ENCODE measurements around the gene SLX9.

GRCh38 chr21:44948426-44949120, 8.7 kb downstream of the SLX9 start:
- TF ChIP-seq CTCF (IDR thresholded peaks at IDR 0.05) (no peak), POLR2A (IDR thresholded peaks at IDR 0.05) (no peak), EP300 (IDR thresholded peaks at IDR 0.05) (no peak), POLR2AphosphoS5 (IDR thresholded peaks at IDR 0.05) (no peak)

Data from sigmoid colon (tissue), 4 donors.